Neural crest cell (in vitro differentiated cells): ENCODE data around the gene PHACTR1. TPM values are rescaled to one million over a fixed set of nuclear protein-coding genes. Genes with fewer than 3 reads are reported as not detected.

ENCODE experiments used
- DNase-seq: peaks from one replicate; pipeline ENCODE4 v3.0.0; 2021; ENCODE audit warnings: low read depth, mixed read lengths, low spot score
- H3K27ac Mint-ChIP-seq: one replicate; pipeline ENCODE4 v1.8.0; 2021; ENCODE audit warnings: mild to moderate bottlenecking, mixed read lengths; ENCODE audit not compliant: unreplicated experiment
- H3K27me3 Mint-ChIP-seq: 2 replicates; pipeline ENCODE4 v1.8.0; 2021; ENCODE audit warnings: low read depth, mild to moderate bottlenecking, mixed read lengths
- H3K36me3 Mint-ChIP-seq: 2 replicates; pipeline ENCODE4 v1.8.0; 2021; ENCODE audit warnings: low read depth, mild to moderate bottlenecking, mixed read lengths
- H3K4me1 Mint-ChIP-seq: 2 replicates; pipeline ENCODE4 v1.8.0; 2021; ENCODE audit warnings: mixed read lengths
- H3K4me3 Mint-ChIP-seq: one replicate; pipeline ENCODE4 v1.8.0; 2021; ENCODE audit warnings: mild to moderate bottlenecking, mixed read lengths
- H3K9me3 Mint-ChIP-seq: 2 replicates; pipeline ENCODE4 v1.8.0; 2021; ENCODE audit warnings: mixed read lengths
- total RNA-seq: library from RNA; stranded (reverse); gene quantifications from 2 replicates; pipeline ENCODE4 v1.2.1, GENCODE V29; 2021
- TF ChIP-seq, protein P1 (sequence below): fragments of 200-600 bp; sonication (generic); conservative IDR thresholded peaks from 2 replicates; pipeline ENCODE4 v1.5.0; 2021; ENCODE audit warnings: antibody characterized with exemption, mild to moderate bottlenecking

Gene PHACTR1
- total RNA-seq, 1 donor from 2014 or later: 10.4 TPM

- no peaks in the 10 kb centered on the region for H3K27me3 Mint-ChIP-seq
- peaks cover 9% of the 10 kb centered on the region for H3K4me1 Mint-ChIP-seq
- no peak overlapping the region for H3K27ac Mint-ChIP-seq
- H3K36me3 Mint-ChIP-seq: no peaks in the 10 kb centered on the region
- no peaks in the 10 kb centered on the region for H3K9me3 Mint-ChIP-seq
- DNase-seq: no peak
- no peak overlapping the region for H3K4me3 Mint-ChIP-seq
- TF ChIP-seq, protein P1, sequence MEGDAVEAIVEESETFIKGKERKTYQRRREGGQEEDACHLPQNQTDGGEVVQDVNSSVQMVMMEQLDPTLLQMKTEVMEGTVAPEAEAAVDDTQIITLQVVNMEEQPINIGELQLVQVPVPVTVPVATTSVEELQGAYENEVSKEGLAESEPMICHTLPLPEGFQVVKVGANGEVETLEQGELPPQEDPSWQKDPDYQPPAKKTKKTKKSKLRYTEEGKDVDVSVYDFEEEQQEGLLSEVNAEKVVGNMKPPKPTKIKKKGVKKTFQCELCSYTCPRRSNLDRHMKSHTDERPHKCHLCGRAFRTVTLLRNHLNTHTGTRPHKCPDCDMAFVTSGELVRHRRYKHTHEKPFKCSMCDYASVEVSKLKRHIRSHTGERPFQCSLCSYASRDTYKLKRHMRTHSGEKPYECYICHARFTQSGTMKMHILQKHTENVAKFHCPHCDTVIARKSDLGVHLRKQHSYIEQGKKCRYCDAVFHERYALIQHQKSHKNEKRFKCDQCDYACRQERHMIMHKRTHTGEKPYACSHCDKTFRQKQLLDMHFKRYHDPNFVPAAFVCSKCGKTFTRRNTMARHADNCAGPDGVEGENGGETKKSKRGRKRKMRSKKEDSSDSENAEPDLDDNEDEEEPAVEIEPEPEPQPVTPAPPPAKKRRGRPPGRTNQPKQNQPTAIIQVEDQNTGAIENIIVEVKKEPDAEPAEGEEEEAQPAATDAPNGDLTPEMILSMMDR: no peak
Observed at GRCh38 chr6:13188306-13188705, 471.7 kb downstream of the PHACTR1 start.

DNA sequence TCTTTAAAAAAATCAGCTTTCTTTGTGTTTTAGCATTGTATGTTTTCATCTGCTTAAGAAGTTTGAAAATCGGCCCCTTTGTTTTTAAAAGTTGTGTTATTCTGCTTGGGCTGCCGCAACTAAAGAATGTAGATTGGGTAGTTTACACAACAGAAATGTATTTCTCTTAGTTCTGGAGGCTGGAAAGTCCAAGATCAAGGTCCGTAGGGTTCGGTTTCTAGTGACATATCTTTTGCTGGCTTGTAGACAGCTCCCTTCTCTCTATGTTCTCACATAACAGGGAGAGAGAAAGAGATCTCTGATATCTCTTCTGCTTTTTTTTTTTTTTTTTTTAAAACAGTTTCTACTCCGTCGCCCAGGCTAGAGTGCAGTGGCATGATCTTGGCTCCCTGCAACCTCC, 473.1 kb downstream of the PHACTR1 start:
- peaks cover 9% of the 10 kb centered on the region for H3K4me1 Mint-ChIP-seq
- TF ChIP-seq, protein P1: no peak

GRCh38 chr6:13190376-13190775, 473.8 kb downstream of the PHACTR1 start:
- H3K27ac Mint-ChIP-seq: no peak overlapping the region
- no peaks in the 10 kb centered on the region for H3K9me3 Mint-ChIP-seq
- TF ChIP-seq, protein P1: no peak
- H3K27me3 Mint-ChIP-seq: no peaks in the 10 kb centered on the region
- peaks cover 9% of the 10 kb centered on the region for H3K4me1 Mint-ChIP-seq
- no peak for DNase-seq
- H3K4me3 Mint-ChIP-seq: no peak overlapping the region
- no peaks in the 10 kb centered on the region for H3K36me3 Mint-ChIP-seq

More for the DNA sequence above, 473.1 kb downstream of the PHACTR1 start:
- Mint-ChIP-seq H3K27me3 (no peaks in the 10 kb centered on the region), H3K9me3 (no peaks in the 10 kb centered on the region), H3K27ac (no peak overlapping the region), H3K4me3 (no peak overlapping the region), H3K36me3 (no peaks in the 10 kb centered on the region)
- no peak for DNase-seq

DNA sequence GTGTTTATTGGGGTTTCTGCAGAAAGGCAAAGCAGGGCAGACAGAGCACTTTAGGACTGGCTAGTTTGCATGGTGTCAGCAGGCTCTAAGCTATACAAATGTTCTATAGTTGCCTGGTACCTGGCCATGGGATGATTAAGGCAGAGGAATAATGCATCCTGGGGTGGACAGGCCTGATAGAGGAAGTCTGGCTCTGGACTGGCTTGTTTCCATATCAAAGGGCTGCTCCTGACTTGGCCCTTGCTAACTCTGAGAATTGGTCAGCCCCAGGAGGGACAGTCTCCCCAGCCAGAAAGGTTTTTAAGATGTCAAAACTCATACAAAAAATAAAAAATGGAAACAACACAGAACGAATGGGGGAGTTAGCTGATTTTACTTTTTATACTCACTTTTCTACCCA, 474.9 kb downstream of the PHACTR1 start:
- Mint-ChIP-seq H3K4me3 (no peak overlapping the region), H3K9me3 (no peaks in the 10 kb centered on the region), H3K4me1 (peaks cover 9% of the 10 kb centered on the region), H3K27me3 (no peaks in the 10 kb centered on the region), H3K27ac (no peak overlapping the region), H3K36me3 (no peaks in the 10 kb centered on the region)
- TF ChIP-seq, protein P1: no peak
- no peak for DNase-seq

GRCh38 chr6:13194852-13195251, 478.3 kb downstream of the PHACTR1 start:
- no peak overlapping the region for H3K27ac Mint-ChIP-seq
- H3K4me1 Mint-ChIP-seq: no peaks in the 10 kb centered on the region
- H3K9me3 Mint-ChIP-seq: no peaks in the 10 kb centered on the region
- TF ChIP-seq, protein P1: peak; percentile 61
- DNase-seq: peak; percentile 14
- H3K27me3 Mint-ChIP-seq: no peaks in the 10 kb centered on the region
- H3K36me3 Mint-ChIP-seq: no peaks in the 10 kb centered on the region
- H3K4me3 Mint-ChIP-seq: no peak overlapping the region

DNA sequence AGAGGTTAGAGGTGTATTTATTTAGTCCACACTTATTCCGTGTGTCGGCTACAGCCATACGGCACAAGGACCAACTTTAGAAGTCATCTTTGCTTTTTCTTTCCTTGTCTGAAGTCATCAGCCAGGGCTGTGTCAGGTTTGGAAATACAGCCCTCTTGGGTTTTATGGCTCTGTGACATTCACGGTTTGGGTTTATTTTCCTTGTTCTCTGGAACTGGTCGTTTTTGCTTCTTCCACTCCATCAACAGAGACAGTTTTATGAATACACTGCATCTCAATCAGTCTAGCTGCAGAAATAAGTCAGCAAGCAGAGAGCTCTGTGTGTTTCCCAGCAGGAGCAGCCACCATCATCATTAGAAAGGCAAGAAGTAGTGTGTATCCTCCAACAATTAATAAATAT, 479.2 kb downstream of the PHACTR1 start:
- DNase-seq: no peak
- no peaks in the 10 kb centered on the region for H3K4me1 Mint-ChIP-seq
- TF ChIP-seq, protein P1: no peak
- no peak overlapping the region for H3K4me3 Mint-ChIP-seq
- no peaks in the 10 kb centered on the region for H3K36me3 Mint-ChIP-seq
- no peaks in the 10 kb centered on the region for H3K27me3 Mint-ChIP-seq
- H3K27ac Mint-ChIP-seq: no peak overlapping the region
- no peaks in the 10 kb centered on the region for H3K9me3 Mint-ChIP-seq
